Breast epithelium (tissue), 4 donors: ENCODE measurements around the gene HSDL1. TPM values are rescaled to one million over a fixed set of nuclear protein-coding genes. Genes with fewer than 3 reads are reported as not detected.
A peak's percentile ranks its signal among the peaks of the same experiment; 100 is the strongest.

Experiments used
- DNase-seq, 2 donors: peaks; one replicate each; pipeline ENCODE4 v3.0.0-alpha.2; 2019; ENCODE audit warnings: low spot score in 2 of 2
- H3K27ac ChIP-seq, 2 donors: fragments of 200-600 bp; sonication (generic) in 1 of 2; one replicate each; pipeline ENCODE4 v1.5.1; 2016 to 2019; ENCODE audit warnings: mild to moderate bottlenecking in 1 of 2
- H3K27me3 ChIP-seq, 2 donors: fragments of 200-600 bp; sonication (generic) in 1 of 2; one replicate each; pipeline versions ENCODE4 v1.5.1 to v1.6.0; 2017 to 2019; ENCODE audit warnings: control low read depth in 1 of 2, mild to moderate bottlenecking in 1 of 2
- H3K36me3 ChIP-seq: fragments of 200-600 bp; one replicate; pipeline ENCODE4 v1.5.1; 2019
- H3K4me1 ChIP-seq, 2 donors: fragments of 200-600 bp; sonication (generic); one replicate each; pipeline ENCODE4 v1.5.1; 2016 to 2019; ENCODE audit warnings: control low read depth in 1 of 2
- H3K4me3 ChIP-seq, 3 donors: fragments of 200-600 bp; sonication (generic); 1 replicate in 2 of 3; 2 replicates in 1 of 3; pipeline ENCODE4 v1.5.1; 2016 to 2019; ENCODE audit warnings: mild to moderate bottlenecking in 3 of 3, moderate library complexity in 2 of 3
- H3K9me3 ChIP-seq, 2 donors: fragments of 200-600 bp; sonication (generic) in 1 of 2; one replicate each; pipeline ENCODE4 v1.5.1; 2016 to 2019; ENCODE audit warnings: control low read depth in 1 of 2
- CTCF ChIP-seq, 3 donors: fragments of 450-650 bp; IDR thresholded peaks; one replicate each; pipeline ENCODE4 v1.5.1; 2016 to 2017; ENCODE audit warnings: antibody characterized with exemption in 3 of 3, mild to moderate bottlenecking in 3 of 3, moderate library complexity in 3 of 3
- POLR2A ChIP-seq: fragments of 450-650 bp; IDR thresholded peaks from one replicate; pipeline ENCODE4 v1.6.1; 2016; ENCODE audit warnings: antibody characterized with exemption, mild to moderate bottlenecking, moderate library complexity
- POLR2AphosphoS5 ChIP-seq, 3 donors: sonication (generic); formaldehyde crosslinking; IDR thresholded peaks; one replicate each; pipeline ENCODE4 v1.6.1; 2017; ENCODE audit warnings: antibody characterized with exemption in 3 of 3
- intact Hi-C: fragments of 100-400 bp; cut with DNase I; formaldehyde crosslinking; loops from one replicate; pipeline ENCODE4 v1.15.1; 2023; ENCODE audit warnings: low total_unique reads
- total RNA-seq, 3 donors: library from RNA; depleted of rRNA; stranded (reverse); fragments of >200 nt; gene quantifications; one replicate each; pipeline ENCODE4 v1.1.0, GENCODE V29; 2016

HSDL1 gene
- total RNA-seq, 3 donors from 2014 or later, result 17.0 to 25.8 (median 21.0) TPM

- no peaks in the 10 kb centered on the region for H3K36me3 ChIP-seq
- TF ChIP-seq CTCF (IDR thresholded peaks at IDR 0.05), result no peak
- TF ChIP-seq POLR2AphosphoS5 (IDR thresholded peaks at IDR 0.05), result no peak
- TF ChIP-seq POLR2A, result no peak
- DNase-seq, result no peak
- no peak overlapping the region for H3K27ac ChIP-seq
- no peak overlapping the region for H3K4me3 ChIP-seq
- H3K4me1 ChIP-seq, result no peaks in the 10 kb centered on the region
- H3K9me3 ChIP-seq, result no peaks in the 10 kb centered on the region
- intact Hi-C loops, result no loop called here
- no peaks in the 10 kb centered on the region for H3K27me3 ChIP-seq
Measured at GRCh38 chr16:84150926-84151325, 5.9 kb upstream of the HSDL1 start.

- peak overlapping the region; percentile 83 to 86 for H3K27ac ChIP-seq
Measured at GRCh38 chr16:84144209-84144858, 643 bp downstream of the HSDL1 start.

GRCh38 chr16:84143784-84144199 is 1.2 kb downstream of the HSDL1 start:
- no peak for DNase-seq
- H3K4me1 ChIP-seq, result no peaks in the 10 kb centered on the region
- H3K36me3 ChIP-seq, result no peaks in the 10 kb centered on the region
- no peaks in the 10 kb centered on the region for H3K9me3 ChIP-seq
- intact Hi-C loops, result no loop called here
- TF ChIP-seq POLR2AphosphoS5 (IDR thresholded peaks at IDR 0.05), result no peak
- TF ChIP-seq POLR2A, result no peak
- no peak for TF ChIP-seq CTCF (IDR thresholded peaks at IDR 0.05)
- H3K27ac ChIP-seq, result peak overlapping the region; percentile 83 to 86
- no peaks in the 10 kb centered on the region for H3K27me3 ChIP-seq
- peak overlapping the region; percentile 89 to 98 (median 95) for H3K4me3 ChIP-seq

More at GRCh38 chr16:84144209-84144858, 643 bp downstream of the HSDL1 start:
- Histone ChIP-seq H3K4me1 (no peaks in the 10 kb centered on the region), H3K36me3 (no peaks in the 10 kb centered on the region), H3K9me3 (no peaks in the 10 kb centered on the region), H3K4me3 (peak overlapping the region; percentile 89 to 98 (median 95)), H3K27me3 (no peaks in the 10 kb centered on the region)
- DNase-seq, result no peak
- TF ChIP-seq CTCF (IDR thresholded peaks at IDR 0.05) (no peak), POLR2A (no peak), POLR2AphosphoS5 (IDR thresholded peaks at IDR 0.05) (no peak)
- intact Hi-C loops, result no loop called here

GRCh38 chr16:84143081-84143480 is 1.9 kb downstream of the HSDL1 start:
- Histone ChIP-seq H3K36me3 (no peaks in the 10 kb centered on the region), H3K4me1 (no peaks in the 10 kb centered on the region), H3K27me3 (no peaks in the 10 kb centered on the region), H3K27ac (no peak overlapping the region), H3K9me3 (no peaks in the 10 kb centered on the region), H3K4me3 (no peak overlapping the region)
- DNase-seq, result no peak
- intact Hi-C loops, result no loop called here
- TF ChIP-seq CTCF (IDR thresholded peaks at IDR 0.05) (no peak), POLR2A (no peak), POLR2AphosphoS5 (IDR thresholded peaks at IDR 0.05) (no peak)

GRCh38 chr16:84141143-84141670 is 3.8 kb downstream of the HSDL1 start:
- intact Hi-C loops, result loop anchor here (2.0 kb wide), 1 partner anchor 42 kb away; no protein-coding TSS in a partner anchor

More at GRCh38 chr16:84141143-84141670, 3.8 kb downstream of the HSDL1 start:
- TF ChIP-seq CTCF (IDR thresholded peaks at IDR 0.05) (no peak), POLR2A (no peak), POLR2AphosphoS5 (IDR thresholded peaks at IDR 0.05) (no peak)
- H3K36me3 ChIP-seq, result no peaks in the 10 kb centered on the region
- DNase-seq, result no peak
- no peaks in the 10 kb centered on the region for H3K9me3 ChIP-seq
- no peak overlapping the region for H3K4me3 ChIP-seq
- no peak overlapping the region for H3K27ac ChIP-seq
- no peaks in the 10 kb centered on the region for H3K27me3 ChIP-seq
- H3K4me1 ChIP-seq, result no peaks in the 10 kb centered on the region
